ENCODE data around the gene GIN1.

GIN1 gene

GRCh38 chr5:103139264-103139865, 19.4 kb upstream of the GIN1 start:
- ChIA-PET POLR2A (ENCODE audit: low non-redundant PET) (no interaction called here), CTCF (interaction anchor here (0.5 to 1.2 kb wide), 11 partner anchors 48 to 953 kb away, joined by 3 to 8 read pairs (median 3); no protein-coding TSS in a partner anchor)
- DNase-seq (ENCODE audit: low spot score), result peak; percentile 72
- peak; percentile 94 for TF ChIP-seq CTCF (conservative IDR thresholded peaks at IDR 0.05; ENCODE audit: low read depth)
- H3K27ac ChIP-seq, result no peak overlapping the region

- ChIA-PET CTCF (interaction anchor here (0.6 to 0.7 kb wide), 3 partner anchors 12 to 600 kb away, joined by 3 to 4 read pairs (median 4); no protein-coding TSS in a partner anchor), POLR2A (ENCODE audit: low non-redundant PET) (no interaction called here)
- no peak for DNase-seq (ENCODE audit: low spot score)
- TF ChIP-seq CTCF (conservative IDR thresholded peaks at IDR 0.05; ENCODE audit: low read depth), result no peak
- H3K27ac ChIP-seq, result no peak overlapping the region
Measured at GRCh38 chr5:103138202-103138690, 18.3 kb upstream of the GIN1 start.

GRCh38 chr5:103135461-103135860, 15.5 kb upstream of the GIN1 start:
- POLR2A ChIA-PET (ENCODE audit: low non-redundant PET), result no interaction called here
- no peak for TF ChIP-seq CTCF (conservative IDR thresholded peaks at IDR 0.05; ENCODE audit: low read depth)
- CTCF ChIA-PET, result no interaction called here
- H3K27ac ChIP-seq, result no peak overlapping the region
- no peak for DNase-seq (ENCODE audit: low spot score)

- H3K27ac ChIP-seq, result no peak overlapping the region
- TF ChIP-seq CTCF (conservative IDR thresholded peaks at IDR 0.05; ENCODE audit: low read depth), result no peak
- no peak for DNase-seq (ENCODE audit: low spot score)
- CTCF ChIA-PET, result no interaction called here
- POLR2A ChIA-PET (ENCODE audit: low non-redundant PET), result no interaction called here
Measured at GRCh38 chr5:103133231-103133630, 13.3 kb upstream of the GIN1 start.

GRCh38 chr5:103132684-103133083, 12.7 kb upstream of the GIN1 start:
- no peak for DNase-seq (ENCODE audit: low spot score)
- TF ChIP-seq CTCF (conservative IDR thresholded peaks at IDR 0.05; ENCODE audit: low read depth), result no peak
- no peak overlapping the region for H3K27ac ChIP-seq
- POLR2A ChIA-PET (ENCODE audit: low non-redundant PET), result no interaction called here
- CTCF ChIA-PET, result no interaction called here

- ChIA-PET POLR2A (ENCODE audit: low non-redundant PET) (no interaction called here), CTCF (no interaction called here)
- H3K27ac ChIP-seq, result no peak overlapping the region
- no peak for DNase-seq (ENCODE audit: low spot score)
- TF ChIP-seq CTCF (conservative IDR thresholded peaks at IDR 0.05; ENCODE audit: low read depth), result no peak
Measured at GRCh38 chr5:103128202-103128601, 8.3 kb upstream of the GIN1 start.
